HG02870 (cell line): ENCODE results near the gene JSRP1.

Experiments used
- ATAC-seq: cut with Tn5 transposase; IDR thresholded peaks from one replicate; pipeline ENCODE4 v1.9.1; 2021; ENCODE audit warnings: mild to moderate bottlenecking, moderate library complexity; ENCODE audit not compliant: unreplicated experiment

The JSRP1 gene

DNA sequence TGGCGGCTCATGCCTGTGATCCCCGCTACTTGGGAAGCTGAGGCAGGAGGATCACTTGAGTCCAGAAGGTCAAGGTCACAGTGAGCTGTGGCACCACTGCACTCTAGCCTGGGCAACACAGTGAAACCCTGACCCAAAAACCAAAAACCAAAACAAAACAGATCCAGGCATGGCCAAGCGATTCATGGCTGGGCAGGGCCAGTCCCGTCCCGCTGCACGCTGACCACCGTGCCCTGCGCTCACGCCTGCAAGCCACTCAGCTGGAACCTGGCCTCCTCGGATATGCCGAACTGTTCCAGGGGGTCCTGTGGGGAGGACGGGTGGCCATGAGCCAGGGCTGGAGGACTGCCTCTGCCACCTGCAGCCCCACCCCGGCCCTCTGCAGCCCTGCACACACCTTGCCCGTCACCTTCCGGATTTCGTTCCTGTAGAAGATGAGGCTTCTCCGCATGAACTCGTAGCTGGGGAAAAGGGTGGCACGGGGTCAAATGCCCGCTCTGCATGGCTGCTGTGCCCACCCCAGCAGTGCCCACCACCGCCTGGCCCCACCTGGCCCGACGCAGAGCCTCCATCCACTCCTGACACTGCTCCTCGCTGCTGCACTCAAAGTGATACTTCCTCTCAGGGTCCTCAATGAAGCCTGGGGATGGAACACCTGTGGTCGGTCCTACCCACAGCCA lies 22.5 kb downstream of the JSRP1 start:
- no peak for ATAC-seq

DNA sequence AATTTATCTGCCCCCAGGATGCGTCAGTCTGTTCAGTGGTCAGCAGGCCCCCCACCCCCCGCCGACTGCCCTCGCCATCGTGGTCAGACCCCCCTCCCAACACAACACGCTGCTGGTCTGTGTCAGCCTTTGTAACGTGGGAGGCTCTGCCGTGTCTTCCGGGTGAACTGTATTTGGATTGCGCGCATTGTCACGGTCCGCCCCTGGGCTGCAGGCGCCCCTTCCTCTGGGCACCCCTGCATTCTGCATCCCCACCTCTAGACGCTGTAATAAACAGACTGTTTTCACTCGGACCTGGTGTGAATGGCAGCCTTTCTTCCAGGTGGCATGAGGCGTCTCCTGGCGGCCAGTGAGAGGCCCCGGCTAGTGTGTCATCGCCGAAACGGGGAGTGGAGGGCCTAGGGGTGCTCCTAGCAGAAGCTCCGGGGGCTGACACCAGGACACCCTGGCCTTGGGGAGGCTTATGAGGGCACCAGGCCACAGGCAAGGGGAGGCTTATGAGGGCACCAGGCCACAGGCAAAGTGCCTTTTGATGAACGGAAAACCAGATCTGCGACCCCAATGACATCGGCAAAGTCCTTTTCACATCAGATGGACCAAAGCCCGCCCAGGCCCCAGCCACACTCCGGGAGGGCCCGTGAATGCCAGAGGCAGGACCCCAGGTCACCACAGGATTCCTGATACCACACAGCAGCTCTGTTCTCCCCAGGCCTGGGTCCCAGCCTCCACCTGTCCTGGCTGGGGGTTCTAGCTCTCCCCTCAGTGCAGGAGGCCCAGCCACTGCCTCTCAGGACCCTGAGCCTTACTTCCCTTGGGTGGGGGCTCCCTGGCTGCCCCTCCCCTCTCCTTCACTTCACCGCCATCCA lies 23.7 kb downstream of the JSRP1 start:
- ATAC-seq = no peak

DNA sequence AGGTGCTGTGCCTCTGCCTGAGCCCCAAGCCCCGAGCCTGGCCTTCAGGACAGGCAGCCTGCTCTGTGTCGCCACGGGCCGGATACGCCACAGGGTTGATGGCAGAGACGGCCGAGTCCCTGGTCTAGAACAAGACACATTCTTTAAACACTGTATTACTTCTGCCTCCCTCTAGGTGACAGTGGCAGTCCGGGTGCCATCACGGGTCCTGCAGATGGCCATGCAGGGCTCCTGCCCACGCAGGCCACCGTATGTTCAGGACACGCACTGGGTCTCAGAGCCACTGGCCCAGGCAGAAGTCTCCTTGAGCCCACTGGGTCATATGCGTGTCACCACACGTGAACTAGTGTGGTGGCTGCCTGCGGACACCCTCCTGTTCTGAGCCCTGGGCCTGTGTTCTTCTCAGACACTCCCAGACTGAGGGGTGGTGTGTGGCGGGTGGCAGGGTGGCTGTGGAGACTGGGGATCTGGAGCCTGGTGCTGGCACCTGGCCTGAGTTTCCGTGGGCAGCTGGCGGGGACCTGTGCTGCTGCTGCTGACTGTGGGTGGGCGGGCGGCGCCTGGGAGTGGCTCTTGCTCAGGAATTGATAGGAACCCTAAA lies 24.5 kb downstream of the JSRP1 start:
- ATAC-seq = no peak

DNA sequence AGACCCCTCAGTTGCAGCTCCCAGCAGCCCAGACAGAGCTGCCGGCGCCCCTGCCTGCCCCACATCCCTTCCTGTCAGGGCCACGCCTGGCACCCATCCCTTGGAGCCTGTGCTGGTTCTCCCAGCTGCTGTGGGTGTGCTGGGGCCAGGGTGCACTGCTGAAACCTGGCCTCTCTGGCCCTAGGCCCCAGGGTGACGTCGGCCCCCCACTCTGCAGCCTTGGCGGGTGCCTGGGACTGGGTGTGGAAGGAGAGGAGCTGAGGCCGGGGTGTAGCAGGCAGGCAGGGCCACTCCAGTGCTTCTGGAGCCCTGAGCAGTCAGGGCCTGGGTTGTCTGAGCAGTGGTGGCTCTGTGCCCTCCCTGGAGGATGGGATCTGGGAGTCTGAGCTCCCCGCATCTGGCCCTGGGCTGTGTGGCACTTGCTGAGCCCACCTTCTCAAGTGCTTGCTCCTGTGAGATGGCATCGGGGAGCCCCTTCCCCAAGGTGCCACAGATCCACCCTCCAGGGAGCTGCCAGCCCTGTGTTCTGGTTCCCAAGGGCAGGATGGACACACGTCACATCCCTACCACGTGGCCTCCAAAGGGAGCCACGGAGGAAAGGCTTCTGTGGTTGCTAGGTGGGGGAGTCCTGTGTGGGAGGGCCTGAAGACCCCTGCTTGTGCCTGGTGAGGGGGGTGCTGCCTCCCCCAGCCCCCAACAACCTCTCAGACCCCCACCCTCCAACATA lies 25.2 kb downstream of the JSRP1 start:
- ATAC-seq = no peak

DNA sequence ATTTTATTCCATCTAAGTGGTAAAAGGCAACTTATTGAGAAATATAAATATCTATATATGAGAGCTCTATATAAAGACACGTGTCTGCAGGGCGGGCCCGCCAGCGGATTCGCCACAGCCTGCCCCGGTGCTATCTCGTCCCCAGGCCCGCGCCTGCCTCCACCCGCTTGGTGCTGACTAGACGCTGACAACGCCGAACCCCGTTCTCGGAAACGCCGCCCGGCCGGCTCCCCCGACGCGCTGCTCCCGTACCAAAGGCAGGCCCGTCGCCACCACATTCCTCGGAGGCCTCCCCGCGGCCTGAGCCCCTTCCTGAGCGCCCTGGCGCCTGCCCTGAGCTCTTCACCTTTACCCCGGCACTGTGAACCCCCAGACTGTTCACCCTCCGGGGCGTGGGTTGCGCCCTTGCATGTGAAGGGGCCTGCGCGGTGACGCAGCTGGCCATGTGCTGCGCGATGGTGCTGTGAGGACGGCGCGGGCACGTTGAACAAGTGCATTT lies 26.1 kb downstream of the JSRP1 start:
- no peak for ATAC-seq

DNA sequence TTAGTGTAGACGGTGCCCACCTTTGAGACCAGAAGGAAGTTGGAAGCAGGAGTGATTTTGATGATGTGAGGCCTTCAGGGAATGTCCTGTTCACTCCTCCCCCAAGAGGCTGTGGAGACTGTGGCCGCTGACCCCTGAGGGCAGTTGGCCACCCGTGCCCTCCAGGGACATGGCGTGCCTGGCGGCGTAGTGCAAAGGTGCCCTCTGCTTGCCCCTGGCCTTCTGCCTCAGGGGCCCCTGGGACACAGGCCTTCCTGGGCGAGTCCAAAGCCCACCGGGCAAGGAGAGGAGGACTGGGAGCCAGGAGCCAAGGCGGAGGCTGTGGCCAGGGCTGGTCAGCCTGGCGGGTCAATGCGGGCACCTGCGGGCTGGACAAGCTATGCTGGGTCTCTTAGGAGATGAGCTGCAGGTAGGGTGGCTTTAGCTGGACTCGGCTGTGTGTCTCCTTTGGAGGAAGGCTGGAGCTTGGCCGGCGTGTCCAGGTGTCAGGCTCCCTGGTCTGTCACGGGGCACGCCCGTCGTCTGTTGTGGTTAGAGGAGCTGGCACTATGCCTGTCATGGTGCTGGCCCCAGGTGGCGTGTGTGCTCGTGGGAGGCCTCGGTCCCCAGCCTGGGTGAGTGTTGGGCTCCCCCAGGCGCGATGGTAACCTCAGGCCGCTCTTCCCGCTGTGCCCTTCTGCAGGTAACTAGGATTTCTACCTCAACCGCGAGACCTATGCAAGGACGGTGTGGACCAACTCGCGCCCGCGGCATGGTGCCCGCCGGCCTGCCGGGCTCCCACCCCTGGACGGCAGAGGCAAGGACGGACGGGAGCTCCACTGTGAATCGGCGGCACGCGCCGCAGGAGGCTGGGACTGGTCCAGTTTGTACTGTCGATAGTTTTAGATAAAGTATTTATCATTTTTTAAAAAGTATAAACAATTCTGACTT lies 26.8 kb downstream of the JSRP1 start:
- no peak for ATAC-seq

DNA sequence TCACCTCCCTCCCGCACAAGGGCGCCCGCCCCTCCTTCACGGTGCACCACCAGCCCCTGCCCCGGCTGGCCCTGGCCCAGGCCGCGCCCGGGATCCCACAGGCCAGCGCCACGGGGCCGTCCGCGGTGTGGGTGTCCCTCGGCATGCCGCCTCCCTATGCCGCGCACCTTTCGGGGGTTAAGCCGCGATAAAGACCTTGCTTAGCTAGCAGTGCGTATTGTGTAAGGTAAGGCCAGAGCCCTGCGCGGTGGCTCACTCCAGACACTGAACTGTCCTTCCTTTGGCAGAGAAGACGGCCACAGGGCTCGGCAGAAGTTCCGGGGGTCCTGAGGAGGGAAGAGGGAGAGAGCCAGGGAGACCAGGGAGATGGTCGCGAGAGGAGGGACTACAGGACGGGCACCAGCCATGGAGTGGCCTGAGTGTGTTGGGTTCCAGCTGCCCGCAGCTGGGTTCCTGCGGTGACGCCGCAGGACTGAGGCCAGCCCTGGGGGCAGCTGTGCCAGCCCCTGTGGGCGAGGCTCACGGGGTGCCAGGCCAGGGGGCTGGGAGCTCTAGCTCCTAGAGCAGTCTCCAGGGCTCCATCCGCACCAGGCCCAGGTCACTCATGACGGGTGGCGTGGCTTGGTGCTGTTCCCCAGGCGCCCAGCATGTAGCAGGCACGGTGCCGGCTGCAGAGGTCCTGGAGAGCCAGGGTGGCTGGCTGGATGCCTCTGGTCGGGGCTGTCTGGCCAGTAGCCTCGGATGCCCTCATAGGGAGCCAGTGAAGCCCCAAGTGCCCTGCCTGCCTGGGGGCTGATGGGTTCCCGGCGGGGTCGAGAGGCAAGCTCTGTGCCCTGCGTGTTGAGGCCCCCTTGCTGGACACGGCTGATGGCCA lies 27.8 kb downstream of the JSRP1 start:
- no peak for ATAC-seq

DNA sequence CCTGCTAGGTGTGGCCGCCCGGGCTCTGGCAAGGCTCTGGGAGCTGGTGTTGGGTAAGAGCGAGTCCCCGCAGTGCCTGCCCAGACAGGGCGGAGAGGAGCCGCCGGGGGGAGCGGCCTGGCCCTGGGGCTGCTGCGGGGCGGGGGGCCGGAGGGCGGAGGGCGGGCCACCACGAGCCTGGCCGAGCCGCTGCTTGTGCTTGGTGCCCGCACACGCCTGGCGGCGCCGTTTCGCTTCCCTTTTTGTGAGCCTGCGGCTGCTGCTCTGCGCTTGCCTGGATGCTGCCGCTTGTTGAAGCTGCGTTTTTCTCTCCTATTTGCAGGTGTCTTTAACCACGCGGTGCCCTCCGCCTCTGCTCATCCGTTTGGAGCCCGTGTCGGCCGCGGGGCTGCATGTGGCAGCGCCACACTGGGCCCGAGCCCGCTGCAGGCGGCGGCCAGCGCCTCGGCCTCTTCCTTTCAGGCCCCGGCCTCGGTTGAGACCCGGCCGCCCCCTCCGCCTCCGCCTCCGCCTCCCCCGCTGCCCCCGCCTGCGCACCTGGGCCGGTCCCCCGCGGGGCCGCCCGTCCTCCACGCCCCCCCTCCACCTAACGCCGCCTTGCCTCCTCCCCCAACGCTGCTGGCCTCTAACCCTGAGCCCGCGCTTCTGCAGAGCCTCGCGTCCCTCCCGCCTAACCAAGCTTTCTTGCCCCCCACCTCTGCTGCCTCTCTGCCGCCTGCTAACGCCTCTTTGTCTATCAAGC lies 28.6 kb downstream of the JSRP1 start:
- no peak for ATAC-seq

DNA sequence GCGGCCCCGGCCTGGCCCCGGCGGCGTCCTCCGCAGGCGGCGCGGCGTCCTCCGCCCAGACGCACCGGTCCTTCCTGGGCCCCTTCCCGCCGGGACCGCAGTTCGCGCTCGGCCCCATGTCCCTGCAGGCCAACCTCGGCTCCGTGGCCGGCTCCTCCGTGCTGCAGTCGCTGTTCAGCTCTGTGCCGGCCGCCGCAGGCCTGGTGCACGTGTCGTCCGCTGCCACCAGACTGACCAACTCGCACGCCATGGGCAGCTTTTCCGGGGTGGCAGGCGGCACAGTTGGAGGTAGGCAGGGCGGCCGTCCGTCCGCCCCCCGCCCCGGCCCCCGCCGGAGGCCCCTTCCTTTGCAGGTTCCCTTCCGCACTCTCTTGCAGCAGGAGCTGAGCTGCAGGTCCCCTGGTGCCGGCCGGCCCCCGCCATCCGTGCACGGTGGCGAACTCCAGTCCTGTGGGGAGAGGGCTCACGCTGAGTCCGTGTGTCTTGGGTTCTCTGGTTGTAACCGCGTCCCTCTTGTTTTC lies 29.3 kb downstream of the JSRP1 start:
- no peak for ATAC-seq

DNA sequence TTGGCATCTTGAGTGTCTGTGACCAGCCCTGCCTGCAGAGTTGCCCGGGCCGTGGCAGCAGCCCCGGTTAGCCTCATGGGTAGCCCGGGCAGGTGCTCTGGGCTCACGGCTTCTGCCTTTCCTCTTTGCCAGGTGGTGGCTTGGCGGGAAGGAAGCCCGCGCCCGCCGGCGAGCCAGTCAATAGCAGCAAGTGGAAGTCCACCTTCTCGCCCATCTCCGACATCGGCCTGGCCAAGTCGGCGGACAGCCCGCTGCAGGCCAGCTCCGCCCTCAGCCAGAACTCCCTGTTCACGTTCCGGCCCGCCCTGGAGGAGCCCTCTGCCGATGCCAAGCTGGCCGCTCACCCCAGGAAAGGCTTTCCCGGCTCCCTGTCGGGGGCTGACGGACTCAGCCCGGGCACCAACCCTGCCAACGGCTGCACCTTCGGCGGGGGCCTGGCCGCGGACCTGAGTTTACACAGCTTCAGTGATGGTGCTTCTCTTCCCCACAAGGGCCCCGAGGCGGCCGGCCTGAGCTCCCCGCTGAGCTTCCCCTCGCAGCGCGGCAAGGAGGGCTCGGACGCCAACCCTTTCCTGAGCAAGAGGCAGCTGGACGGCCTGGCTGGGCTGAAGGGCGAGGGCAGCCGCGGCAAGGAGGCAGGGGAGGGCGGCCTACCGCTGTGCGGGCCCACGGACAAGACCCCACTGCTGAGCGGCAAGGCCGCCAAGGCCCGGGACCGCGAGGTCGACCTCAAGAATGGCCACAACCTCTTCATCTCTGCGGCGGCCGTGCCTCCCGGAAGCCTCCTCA lies 30.0 kb downstream of the JSRP1 start:
- no peak for ATAC-seq

DNA sequence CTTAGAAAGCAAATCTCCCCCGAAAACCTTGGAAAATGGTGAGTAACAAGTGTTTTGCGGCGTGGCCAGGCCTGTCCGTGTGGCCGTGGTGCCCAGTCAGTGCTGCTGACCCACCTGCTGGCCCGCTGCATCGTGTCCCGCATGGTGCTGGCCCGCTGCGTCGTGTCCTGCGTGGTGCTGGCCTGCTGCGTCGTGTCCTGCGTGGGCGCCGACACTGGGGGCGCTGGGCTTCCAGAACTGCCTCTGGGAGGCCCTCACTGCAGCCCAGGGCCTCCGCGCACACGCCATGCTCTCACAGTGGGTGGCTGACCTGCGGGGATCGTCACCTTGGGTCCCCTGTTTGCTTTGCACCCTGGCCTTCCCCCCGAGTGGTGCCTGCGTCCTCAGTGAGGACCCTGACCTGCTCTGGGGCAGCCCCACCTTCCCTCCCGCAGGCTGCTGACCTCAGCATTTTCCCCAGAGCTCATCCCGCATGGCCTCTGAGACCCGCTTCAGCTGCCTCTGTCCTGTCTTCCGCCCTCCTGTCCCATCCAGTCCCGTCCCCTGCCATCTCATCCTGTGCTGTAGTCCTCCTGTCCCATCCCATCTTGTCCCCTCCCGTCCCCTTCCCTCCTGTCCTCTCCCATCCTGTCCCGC lies 30.7 kb downstream of the JSRP1 start:
- no peak for ATAC-seq

DNA sequence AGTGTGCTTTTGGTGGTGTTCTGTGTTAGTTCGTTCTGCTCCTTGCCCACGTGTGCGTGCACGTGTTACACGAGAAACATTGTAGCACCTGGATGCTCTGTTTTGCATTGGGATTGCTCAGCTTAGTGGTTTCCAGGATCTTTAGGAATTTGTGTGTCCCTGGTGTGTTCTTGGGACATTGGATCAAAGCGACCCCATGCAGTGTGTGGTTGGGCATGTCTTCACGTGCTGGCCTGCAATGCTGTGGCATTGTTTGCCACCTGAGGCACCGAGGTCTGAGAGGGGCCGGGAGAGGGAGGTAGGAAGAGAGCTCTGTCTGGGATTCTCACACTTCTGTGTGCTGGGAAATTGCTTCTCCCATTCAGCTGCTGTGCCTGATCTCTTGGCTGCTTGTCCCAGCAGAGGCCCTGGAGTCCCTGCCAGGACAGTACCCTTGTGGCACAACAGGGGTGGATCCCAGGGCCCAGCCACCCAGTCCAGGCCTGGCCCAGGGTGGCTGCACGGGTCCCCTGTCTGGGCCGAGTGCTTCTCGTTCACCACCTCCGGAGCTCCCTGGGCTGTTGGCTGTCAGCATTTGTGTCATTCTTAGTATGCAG lies 31.4 kb downstream of the JSRP1 start:
- no peak for ATAC-seq

DNA sequence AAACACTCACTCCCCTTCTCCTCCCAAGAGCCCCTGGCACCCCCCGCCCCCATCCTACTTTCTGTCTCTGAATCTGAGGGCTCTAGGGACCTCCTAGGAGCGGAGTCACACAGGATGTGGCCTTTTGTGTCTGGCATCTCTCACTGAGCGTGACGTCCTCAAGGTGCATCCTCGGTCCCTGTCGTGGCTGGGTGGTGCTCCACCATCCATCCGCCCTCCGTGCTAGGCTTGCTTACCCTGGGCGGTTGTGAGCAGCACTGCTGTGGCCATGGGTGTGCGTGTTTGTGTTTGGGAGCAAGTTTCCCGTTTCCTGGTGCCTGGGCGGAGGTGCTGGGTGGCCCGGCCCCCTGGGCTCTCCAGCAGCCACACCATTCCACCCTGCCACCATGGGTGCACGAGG lies 32.3 kb downstream of the JSRP1 start:
- ATAC-seq = no peak

DNA sequence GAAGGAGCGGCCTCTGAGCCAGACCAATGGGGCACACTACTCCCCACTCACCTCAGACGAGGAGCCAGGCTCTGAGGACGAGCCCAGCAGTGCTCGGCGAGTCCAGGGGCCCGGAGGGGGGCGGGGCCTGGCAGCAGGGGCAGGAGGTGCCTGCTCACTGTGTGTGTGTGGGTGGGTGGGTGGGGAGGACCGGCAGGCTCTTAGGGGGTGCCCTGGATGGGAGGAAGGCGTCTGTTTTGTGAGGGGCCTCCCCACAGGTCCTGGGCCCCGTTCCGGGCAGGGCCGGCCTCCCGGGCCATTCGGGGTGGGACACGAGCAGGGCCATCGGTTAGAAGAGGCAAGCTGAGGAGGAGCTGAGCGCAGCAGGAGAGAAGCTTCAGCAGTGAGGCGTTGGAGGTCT lies 32.8 kb downstream of the JSRP1 start:
- ATAC-seq = no peak

DNA sequence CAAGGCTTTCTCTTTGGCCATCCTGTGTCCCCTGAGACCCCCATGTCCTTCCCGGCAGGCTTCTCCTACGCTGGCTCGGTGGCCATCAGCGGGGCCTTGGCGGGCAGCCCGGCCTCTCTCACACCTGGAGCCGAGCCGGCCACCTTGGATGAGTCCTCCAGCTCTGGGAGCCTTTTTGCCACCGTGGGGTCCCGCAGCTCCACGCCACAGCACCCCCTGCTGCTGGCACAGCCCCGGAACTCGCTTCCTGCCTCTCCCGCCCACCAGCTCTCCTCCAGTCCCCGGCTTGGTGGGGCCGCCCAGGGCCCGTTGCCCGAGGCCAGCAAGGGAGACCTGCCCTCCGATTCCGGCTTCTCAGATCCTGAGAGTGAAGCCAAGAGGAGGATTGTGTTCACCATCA lies 34.3 kb downstream of the JSRP1 start:
- ATAC-seq = no peak

DNA sequence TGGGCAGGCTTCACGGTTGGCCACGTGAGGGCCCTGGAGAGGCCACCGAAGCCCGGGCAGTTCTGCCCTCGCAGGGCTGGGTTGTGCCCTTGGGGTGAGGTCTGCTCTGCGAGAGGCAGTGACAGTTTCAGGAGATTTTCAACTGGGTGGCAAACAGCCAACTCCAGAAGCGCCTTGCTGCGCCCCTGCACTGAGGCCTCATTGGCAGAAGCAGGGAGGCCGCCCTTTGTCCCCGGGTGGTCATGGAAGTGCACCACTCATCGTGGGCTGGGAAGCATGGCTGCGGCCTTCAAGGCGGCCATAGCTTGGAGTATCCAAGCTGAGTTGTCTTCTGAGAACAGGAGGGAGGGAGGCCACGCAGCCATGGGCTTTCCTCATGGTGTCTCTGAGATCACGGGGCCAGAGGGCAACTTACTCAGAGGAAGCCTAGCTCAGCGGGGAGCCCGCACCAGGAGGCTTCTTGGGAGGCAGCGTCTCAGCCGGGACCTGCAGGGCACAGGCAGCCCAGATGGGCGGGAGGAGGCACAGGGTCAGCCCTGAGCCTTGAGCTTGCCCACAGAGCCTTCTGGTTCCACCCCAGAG lies 34.9 kb downstream of the JSRP1 start:
- no peak for ATAC-seq
